ENCODE data around the gene ZCCHC13. TPM values are rescaled to one million over a fixed set of nuclear protein-coding genes. Genes with fewer than 3 reads are reported as not detected.

The ZCCHC13 gene
- total RNA-seq, 1 donor from 2014 or later, result not detected

DNA sequence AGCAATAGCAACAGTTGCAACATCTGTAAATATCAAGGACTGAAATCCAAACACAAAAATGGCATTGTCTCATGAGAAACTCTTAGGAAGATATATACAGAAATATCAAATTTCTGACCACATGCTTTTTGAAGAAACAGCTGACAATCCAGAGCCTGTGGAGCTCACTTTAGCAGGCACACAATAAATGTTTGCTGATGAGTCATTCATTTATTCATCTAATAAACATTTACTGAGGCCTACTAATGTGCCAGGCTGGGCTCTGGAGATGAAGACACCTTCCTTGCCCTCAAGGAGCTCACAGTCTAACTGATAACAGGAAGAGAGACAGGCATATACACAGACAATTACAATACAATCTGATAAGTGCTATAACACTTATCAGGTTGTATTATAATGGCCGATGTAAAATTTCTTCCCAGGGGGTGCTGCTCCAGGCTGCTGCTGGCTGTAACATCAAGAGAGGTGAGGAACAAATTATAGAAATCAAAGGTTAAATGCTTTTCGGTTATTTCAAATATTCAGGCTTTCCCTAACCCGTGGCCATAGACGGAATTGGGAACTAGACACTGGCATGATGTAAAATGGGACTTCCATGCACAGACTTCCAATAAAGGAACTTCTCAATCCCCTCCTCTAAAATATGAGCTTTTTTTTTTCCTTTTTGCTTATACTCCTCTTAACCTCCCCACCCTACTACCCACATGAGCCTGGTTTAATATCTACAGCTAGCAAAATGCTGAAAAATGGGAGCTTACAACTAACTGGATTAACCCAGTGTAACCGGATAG lies 16.8 kb upstream of the ZCCHC13 start:
- Mint-ChIP-seq H3K4me3 (no peak overlapping the region), H3K36me3 (ENCODE audit: low read depth) (peaks cover 6% of the 10 kb centered on the region), H3K9me3 (no peaks in the 10 kb centered on the region), H3K27ac (ENCODE audit: unreplicated experiment) (no peak overlapping the region), H3K27me3 (ENCODE audit: low read depth) (no peaks in the 10 kb centered on the region), H3K4me1 (peaks cover 27% of the 10 kb centered on the region)
- TF ChIP-seq, protein P1, sequence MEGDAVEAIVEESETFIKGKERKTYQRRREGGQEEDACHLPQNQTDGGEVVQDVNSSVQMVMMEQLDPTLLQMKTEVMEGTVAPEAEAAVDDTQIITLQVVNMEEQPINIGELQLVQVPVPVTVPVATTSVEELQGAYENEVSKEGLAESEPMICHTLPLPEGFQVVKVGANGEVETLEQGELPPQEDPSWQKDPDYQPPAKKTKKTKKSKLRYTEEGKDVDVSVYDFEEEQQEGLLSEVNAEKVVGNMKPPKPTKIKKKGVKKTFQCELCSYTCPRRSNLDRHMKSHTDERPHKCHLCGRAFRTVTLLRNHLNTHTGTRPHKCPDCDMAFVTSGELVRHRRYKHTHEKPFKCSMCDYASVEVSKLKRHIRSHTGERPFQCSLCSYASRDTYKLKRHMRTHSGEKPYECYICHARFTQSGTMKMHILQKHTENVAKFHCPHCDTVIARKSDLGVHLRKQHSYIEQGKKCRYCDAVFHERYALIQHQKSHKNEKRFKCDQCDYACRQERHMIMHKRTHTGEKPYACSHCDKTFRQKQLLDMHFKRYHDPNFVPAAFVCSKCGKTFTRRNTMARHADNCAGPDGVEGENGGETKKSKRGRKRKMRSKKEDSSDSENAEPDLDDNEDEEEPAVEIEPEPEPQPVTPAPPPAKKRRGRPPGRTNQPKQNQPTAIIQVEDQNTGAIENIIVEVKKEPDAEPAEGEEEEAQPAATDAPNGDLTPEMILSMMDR (conservative IDR thresholded peaks at IDR 0.05), result no peak
- no peak for DNase-seq (ENCODE audit: low read depth, low spot score)

DNA sequence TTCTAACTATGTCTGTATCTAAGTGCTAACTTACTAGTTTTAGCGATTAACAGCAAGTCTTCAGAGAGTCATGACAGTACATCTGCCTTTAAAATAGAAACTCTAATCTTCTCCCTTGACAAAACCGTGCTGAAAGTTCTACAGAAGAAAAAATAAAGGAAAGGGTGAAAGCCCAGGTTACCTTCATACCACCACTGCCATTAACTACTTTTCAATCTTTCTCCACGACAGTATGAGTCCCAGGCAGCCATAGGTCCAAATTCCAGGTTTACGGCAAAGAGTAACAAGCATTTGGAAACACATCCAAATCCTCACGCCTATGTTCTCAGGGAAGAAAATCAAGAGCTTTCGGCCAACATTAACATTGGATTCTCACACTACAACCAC lies 12.4 kb upstream of the ZCCHC13 start:
- peaks cover 21% of the 10 kb centered on the region for H3K4me1 Mint-ChIP-seq
- H3K4me3 Mint-ChIP-seq, result peak overlapping the region; percentile 96
- peaks cover 3% of the 10 kb centered on the region for H3K36me3 Mint-ChIP-seq (ENCODE audit: low read depth)
- no peaks in the 10 kb centered on the region for H3K27me3 Mint-ChIP-seq (ENCODE audit: low read depth)
- H3K9me3 Mint-ChIP-seq, result no peaks in the 10 kb centered on the region
- DNase-seq (ENCODE audit: low read depth, low spot score), result no peak
- TF ChIP-seq, protein P1 (conservative IDR thresholded peaks at IDR 0.05), result no peak
- peak overlapping the region; percentile 99 for H3K27ac Mint-ChIP-seq (ENCODE audit: unreplicated experiment)

DNA sequence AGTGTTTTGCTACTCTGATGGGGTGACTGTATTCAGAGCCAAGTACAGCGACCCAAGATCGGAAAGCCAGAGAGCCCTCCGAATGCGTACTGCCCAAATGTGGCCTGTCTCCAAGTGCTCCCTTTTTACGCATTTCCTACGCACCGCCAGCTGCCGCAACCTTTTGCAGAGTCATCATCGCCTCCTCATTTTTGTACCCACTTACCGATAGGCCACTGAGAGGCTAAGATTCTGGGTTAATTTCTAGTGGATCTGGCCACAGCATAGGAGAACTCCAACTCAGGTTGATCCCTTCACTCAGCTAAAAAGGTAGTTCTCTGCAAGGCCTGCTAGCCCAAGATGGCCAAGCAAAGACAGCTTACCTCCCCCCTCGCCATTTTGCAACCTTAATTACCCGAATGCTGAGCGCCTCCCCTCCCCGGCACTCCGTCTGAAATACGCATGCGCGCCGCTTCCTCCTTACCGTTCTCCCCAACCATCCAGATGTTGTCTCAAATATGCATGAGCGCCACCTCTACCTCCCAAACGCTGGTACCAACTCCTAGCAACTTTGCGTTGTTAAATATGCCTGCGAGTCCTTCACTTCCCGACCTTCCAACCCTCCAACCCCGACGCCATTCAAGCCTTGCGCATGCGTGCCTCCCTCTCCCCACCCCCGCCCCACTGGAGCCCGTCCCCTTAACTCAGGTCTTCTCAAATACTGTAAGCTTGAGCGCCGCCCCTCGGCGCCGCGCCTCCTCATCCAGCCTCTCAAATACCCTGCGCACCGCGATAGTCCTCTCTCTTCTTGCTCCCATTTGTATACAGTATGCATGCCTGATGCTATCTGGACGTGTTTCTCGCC lies 11.8 kb upstream of the ZCCHC13 start:
- Mint-ChIP-seq H3K27ac (ENCODE audit: unreplicated experiment) (peak overlapping the region; percentile 99), H3K36me3 (ENCODE audit: low read depth) (peaks cover 3% of the 10 kb centered on the region), H3K4me1 (peaks cover 21% of the 10 kb centered on the region), H3K9me3 (no peaks in the 10 kb centered on the region), H3K4me3 (peak overlapping the region; percentile 96), H3K27me3 (ENCODE audit: low read depth) (no peaks in the 10 kb centered on the region)
- TF ChIP-seq, protein P1 (conservative IDR thresholded peaks at IDR 0.05), result no peak
- DNase-seq (ENCODE audit: low read depth, low spot score), result peak; percentile 60

DNA sequence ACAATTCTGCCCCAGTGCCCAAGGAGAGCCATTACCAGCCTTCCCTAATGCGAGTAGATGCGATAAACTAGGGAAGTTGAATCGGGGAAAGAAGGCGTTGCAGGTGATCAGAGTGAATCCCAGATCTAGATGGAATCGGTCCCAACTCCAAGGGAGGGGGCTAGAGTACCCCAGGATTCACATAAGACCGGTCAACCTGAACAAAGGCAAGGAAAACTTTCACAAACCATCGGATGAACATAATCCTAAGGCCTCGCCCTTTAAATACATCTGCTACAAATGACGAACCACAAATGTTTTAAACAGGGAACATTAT lies 11.2 kb upstream of the ZCCHC13 start:
- H3K4me1 Mint-ChIP-seq, result peaks cover 23% of the 10 kb centered on the region
- peaks cover 3% of the 10 kb centered on the region for H3K36me3 Mint-ChIP-seq (ENCODE audit: low read depth)
- TF ChIP-seq, protein P1 (conservative IDR thresholded peaks at IDR 0.05), result no peak
- H3K27ac Mint-ChIP-seq (ENCODE audit: unreplicated experiment), result peak overlapping the region; percentile 96
- no peak for DNase-seq (ENCODE audit: low read depth, low spot score)
- H3K27me3 Mint-ChIP-seq (ENCODE audit: low read depth), result no peaks in the 10 kb centered on the region
- H3K9me3 Mint-ChIP-seq, result peaks cover 1% of the 10 kb centered on the region
- H3K4me3 Mint-ChIP-seq, result peak overlapping the region; percentile 96

DNA sequence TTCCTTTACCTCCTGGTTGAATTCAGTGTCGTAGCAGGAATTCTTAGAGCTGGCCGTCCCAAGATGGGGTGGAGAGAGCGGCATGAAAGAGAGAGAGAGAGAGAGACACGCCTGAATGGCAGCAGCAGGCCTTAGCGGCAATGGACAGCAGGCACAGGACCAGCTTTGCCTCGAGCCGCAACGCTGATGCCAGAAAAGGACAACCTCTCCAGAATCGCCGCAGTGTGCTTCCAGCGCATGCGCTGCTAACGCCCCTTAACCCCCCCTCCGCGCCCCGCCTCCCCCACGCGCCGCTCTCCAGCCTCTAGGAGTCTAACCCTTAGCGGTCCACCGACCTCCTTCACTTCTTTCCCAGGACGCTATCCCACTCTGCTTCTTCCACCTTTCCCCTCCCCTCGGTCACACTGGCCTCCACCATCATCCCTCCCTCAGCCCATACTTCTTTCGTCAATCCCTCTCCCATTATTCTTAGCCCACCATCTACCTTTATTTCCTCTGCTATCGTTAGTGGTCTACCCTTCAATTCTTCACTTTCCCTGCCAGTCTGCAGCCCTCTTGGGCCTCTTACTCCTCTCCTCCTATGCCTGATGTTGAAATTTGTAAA lies 10.5 kb upstream of the ZCCHC13 start:
- peaks cover 3% of the 10 kb centered on the region for H3K36me3 Mint-ChIP-seq (ENCODE audit: low read depth)
- peak overlapping the region; percentile 96 for H3K27ac Mint-ChIP-seq (ENCODE audit: unreplicated experiment)
- peaks cover 3% of the 10 kb centered on the region for H3K9me3 Mint-ChIP-seq
- peak; percentile 51 for DNase-seq (ENCODE audit: low read depth, low spot score)
- H3K27me3 Mint-ChIP-seq (ENCODE audit: low read depth), result no peaks in the 10 kb centered on the region
- H3K4me3 Mint-ChIP-seq, result peak overlapping the region; percentile 96
- TF ChIP-seq, protein P1 (conservative IDR thresholded peaks at IDR 0.05), result no peak
- peaks cover 25% of the 10 kb centered on the region for H3K4me1 Mint-ChIP-seq
